Measurements from ENCODE around the gene GTSE1. TPM values are rescaled to one million over a fixed set of nuclear protein-coding genes. Genes with fewer than 3 reads are reported as not detected.
A peak's percentile ranks its signal among the peaks of the same experiment; 100 is the strongest.

The GTSE1 gene
- total and polyA plus RNA-seq, 10 donors: 1.3 to 5.2 (median 3.0) TPM

DNA sequence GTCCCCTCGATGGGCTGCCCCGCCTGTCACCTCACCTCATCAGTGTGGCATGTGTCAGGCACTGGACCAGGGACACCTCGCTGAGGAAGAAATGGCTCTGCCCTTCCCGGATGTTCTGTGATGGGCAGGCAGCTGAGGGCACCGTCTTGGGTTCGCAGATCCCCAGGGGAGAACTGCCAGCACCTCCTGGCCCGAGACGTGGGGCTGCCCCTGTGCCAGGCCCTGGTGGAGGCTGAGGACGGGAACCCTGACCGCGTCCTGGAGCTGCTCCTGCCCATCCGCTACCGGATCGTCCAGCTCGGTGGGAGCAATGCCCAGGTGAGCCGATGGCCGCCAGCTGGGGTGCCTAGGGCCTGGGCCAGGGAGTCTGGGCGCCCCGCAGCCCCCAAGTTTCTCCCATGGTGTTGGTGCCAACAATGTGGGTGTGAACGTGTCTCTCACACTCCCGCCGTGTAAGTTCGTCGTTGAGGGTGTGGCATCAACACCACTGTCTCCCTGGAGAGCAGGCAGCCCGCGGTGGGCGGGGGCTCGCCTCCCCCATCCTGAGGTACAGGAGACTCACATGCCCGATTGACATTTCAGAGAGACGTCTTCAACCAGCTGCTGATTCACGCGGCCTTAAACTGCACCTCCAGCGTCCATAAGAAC, 7.3 kb upstream of the GTSE1 start:
- Histone ChIP-seq H3K27ac (peak overlapping the region in 4 of 8 donors; percentile 82 to 87 (median 86)), H3K4me3 (peak overlapping the region in 1 of 8 donors; percentile 60), H3K4me1 (peaks cover 21 to 80% (median 48%) of the 10 kb centered on the region in 6 donors), H3K9me3 (peaks cover 0 to 15% (median 9%) of the 10 kb centered on the region in 8 donors), H3K27me3 (replicated peaks in 1 of 7) (no peaks in the 10 kb centered on the region), H3K36me3 (peaks cover 0 to 89% (median 40%) of the 10 kb centered on the region in 6 donors)
- 83 to 89% (median 88%) methylated on average over 22 to 33 of the region's 33 CpGs for WGBS, 5 donors
- peak; percentile 84 for DNase-seq
- TF ChIP-seq POLR2A (IDR thresholded peaks at IDR 0.05) (no peak), POLR2AphosphoS5 (IDR thresholded peaks at IDR 0.05) (peak in 1 of 3 donors; percentile 65)
- TF ChIP-seq, protein P1, sequence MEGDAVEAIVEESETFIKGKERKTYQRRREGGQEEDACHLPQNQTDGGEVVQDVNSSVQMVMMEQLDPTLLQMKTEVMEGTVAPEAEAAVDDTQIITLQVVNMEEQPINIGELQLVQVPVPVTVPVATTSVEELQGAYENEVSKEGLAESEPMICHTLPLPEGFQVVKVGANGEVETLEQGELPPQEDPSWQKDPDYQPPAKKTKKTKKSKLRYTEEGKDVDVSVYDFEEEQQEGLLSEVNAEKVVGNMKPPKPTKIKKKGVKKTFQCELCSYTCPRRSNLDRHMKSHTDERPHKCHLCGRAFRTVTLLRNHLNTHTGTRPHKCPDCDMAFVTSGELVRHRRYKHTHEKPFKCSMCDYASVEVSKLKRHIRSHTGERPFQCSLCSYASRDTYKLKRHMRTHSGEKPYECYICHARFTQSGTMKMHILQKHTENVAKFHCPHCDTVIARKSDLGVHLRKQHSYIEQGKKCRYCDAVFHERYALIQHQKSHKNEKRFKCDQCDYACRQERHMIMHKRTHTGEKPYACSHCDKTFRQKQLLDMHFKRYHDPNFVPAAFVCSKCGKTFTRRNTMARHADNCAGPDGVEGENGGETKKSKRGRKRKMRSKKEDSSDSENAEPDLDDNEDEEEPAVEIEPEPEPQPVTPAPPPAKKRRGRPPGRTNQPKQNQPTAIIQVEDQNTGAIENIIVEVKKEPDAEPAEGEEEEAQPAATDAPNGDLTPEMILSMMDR (IDR thresholded peaks at IDR 0.05 in 8 of 11, conservative IDR thresholded peaks at IDR 0.05 in 3 of 11): no peak
- intact Hi-C loops (cut with DNase I; ENCODE audit: low total_unique reads): no loop called here

DNA sequence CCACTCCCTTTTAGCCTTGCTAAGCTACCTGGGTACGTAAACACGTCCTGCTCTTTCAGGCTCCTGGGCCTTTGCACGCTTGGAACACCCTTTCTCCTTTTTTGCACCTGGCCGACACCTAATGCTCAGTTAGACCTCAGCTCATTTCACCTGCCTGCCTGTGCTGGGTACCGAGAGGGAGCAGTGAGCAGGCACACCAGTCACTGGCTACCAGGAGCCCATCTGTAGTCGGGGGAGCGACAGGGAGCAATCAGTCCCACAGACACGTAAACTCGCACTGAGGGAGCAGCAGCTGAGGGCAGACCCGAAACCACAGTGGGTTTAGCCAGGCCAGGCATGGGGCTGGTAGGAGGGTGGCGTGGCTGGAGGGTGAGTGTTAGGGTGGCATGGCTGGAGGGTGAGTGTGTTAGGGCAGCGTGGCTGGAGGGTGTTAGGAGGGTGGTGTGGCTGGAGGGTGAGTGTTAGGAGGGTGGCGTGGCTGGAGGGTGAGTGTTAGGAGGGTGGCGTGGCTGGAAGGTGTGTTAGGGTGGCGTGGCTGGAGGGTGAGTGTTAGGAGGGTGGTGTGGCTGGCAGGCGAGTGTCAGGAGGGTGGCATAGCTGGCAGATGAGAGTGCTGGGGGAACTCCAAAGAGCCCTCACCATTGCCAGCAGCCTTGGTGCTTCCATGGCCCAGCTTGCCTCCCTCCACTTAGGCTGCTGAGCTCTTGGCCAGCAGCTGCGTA, 6.4 kb upstream of the GTSE1 start:
- no peak for TF ChIP-seq POLR2A (IDR thresholded peaks at IDR 0.05)
- TF ChIP-seq, protein P1 (IDR thresholded peaks at IDR 0.05 in 8 of 11, conservative IDR thresholded peaks at IDR 0.05 in 3 of 11): no peak
- intact Hi-C loops (cut with DNase I; ENCODE audit: low total_unique reads): no loop called here
- peak; percentile 77 for DNase-seq
- 89 to 92% (median 91%) methylated on average over 17 of the region's 17 CpGs for WGBS, 5 donors
- Histone ChIP-seq H3K9me3 (peaks cover 0 to 15% (median 9%) of the 10 kb centered on the region in 8 donors), H3K36me3 (peaks cover 0 to 80% (median 31%) of the 10 kb centered on the region in 6 donors), H3K4me3 (no peak overlapping the region), H3K27ac (peak overlapping the region in 4 of 8 donors; percentile 82 to 87 (median 86)), H3K4me1 (peaks cover 21 to 80% (median 52%) of the 10 kb centered on the region in 6 donors), H3K27me3 (replicated peaks in 1 of 7) (no peaks in the 10 kb centered on the region)

DNA sequence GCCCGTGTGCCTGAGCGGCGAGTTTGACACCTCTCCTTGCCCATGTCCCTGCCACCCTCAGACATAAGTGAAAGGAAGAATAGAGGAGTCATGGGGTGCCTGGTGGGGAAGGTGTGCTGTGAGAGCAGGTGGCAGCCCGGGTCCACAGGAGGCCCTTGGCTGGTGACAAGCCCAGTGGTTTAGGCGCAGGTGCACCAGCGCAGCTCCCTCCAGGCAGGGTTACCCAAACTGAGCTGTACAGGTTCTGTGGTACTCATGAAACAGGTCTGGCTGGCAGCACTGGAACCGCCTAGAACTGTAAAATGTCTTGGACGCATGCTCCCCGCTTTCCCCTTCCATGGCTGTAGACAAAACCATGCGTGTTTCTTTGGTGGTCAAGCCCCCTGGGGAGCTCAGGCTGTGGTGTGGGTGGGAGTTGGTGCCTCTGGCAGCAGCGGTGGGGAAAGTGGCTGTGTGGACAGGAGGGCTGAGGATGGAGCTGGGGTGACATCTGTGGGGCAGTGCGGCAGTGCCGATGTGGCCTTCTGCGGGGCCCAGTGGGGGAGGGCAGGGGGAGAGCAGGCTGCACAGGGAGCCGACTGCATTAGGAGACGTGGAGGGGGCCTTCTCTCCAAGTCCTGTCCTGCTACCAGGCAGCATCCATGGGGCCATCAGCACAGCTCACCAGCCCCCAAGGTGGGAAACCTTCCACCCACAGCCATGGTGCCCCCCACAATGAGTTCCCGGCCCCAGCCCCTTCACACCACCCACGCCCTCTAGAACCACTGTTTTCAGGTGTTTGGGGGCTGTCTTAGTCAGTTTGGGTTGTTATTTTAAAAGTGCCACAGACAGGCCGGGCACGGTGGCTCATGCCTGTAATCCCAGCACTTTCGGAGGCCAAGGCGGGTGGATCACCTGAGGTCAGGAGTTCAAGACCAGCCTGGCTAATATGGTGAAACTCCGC, 5.6 kb upstream of the GTSE1 start:
- peaks cover 0 to 71% (median 25%) of the 10 kb centered on the region in 6 donors for H3K36me3 ChIP-seq
- H3K27me3 ChIP-seq (replicated peaks in 1 of 7): no peaks in the 10 kb centered on the region
- intact Hi-C loops (cut with DNase I; ENCODE audit: low total_unique reads): no loop called here
- peaks cover 29 to 80% (median 61%) of the 10 kb centered on the region in 6 donors for H3K4me1 ChIP-seq
- TF ChIP-seq, protein P1 (IDR thresholded peaks at IDR 0.05 in 8 of 11, conservative IDR thresholded peaks at IDR 0.05 in 3 of 11): no peak
- TF ChIP-seq POLR2AphosphoS5 (IDR thresholded peaks at IDR 0.05): peak in 1 of 3 donors; percentile 4
- WGBS, 5 donors: 93 to 94% (median 94%) methylated on average over 21 to 23 of the region's 23 CpGs
- peak; percentile 74 for DNase-seq
- H3K4me3 ChIP-seq: no peak overlapping the region
- H3K9me3 ChIP-seq: peaks cover 0 to 15% (median 9%) of the 10 kb centered on the region in 8 donors
- peak overlapping the region in 3 of 8 donors; percentile 28 to 86 (median 86) for H3K27ac ChIP-seq
